ENCODE measurements around the gene ATP5PB. TPM values are rescaled to one million over a fixed set of nuclear protein-coding genes. Genes with fewer than 3 reads are reported as not detected.

The ATP5PB gene
- polyA plus RNA-seq, 1 donor (not counting 4 experiments of a cell fraction or from before 2014, with no cell fraction given) = 539 TPM

DNA sequence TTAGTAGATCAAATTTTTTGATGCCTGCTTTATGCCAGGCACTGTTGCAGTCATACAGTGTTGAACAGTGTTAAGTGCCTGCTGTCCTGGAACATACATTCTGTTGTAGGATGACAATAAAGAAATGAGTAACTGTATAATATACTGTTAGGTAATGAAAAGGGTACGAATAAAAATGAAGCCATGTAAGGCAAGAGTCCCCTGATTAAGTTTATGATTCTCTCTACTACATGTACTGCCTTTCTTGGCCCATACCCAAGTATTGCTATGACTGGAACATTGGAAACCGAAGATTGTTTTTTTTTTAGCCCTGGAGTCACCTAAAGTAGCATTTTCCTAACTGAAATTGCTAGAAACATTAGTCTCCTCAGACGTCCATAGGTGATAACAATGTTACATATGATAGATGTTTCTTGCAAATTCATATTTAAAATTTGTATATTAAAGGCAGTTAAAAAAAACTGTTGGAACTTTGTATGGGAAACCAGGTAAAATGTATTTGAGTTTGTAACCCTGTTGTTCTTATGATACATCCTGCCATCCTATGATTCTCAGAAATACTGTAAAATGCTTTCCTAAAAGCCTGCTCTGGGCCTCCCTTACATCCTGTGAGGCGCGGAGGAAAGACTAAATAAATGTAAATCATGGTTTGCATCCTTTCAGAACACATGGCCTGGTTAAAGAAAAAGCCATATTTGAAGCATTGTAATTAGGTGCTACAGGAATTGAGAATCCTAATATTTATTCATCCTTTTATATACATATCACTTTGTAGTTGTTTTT, 5.8 kb downstream of the ATP5PB start:
- Histone ChIP-seq H3K36me3 (ENCODE audit: control insufficient read depth in 2 of 2, extremely low read depth in 1 of 2, insufficient read depth in 2 of 2, low read length in 2 of 2) (peaks cover 6 to 22% of the 10 kb centered on the region in 2 experiments), H3K4me3 (ENCODE audit: control insufficient read depth in 2 of 3, extremely low read depth in 1 of 3, insufficient read depth in 2 of 3, low read depth in 1 of 3, low read length in 3 of 3) (no peak overlapping the region), H3K4me2 (ENCODE audit: control insufficient read depth, extremely low read depth, insufficient read depth, low read depth, low read length) (no peak overlapping the region), H3K27ac (ENCODE audit: control insufficient read depth, insufficient read depth, low read length) (no peak overlapping the region), H4K20me1 (ENCODE audit: control insufficient read depth, extremely low read depth, insufficient read depth, low read length) (no peaks in the 10 kb centered on the region), H3K9ac (ENCODE audit: control insufficient read depth, extremely low read depth, insufficient read depth, low read length) (no peak overlapping the region), H2AFZ (ENCODE audit: control insufficient read depth, low read length) (no peak overlapping the region), H3K4me1 (ENCODE audit: control insufficient read depth, extremely low read depth, insufficient read depth, low read length) (peaks cover 12% of the 10 kb centered on the region), H3K9me3 (ENCODE audit: control insufficient read depth, low read depth, low read length) (no peaks in the 10 kb centered on the region), H3K79me2 (ENCODE audit: control insufficient read depth, insufficient read depth, low read length) (peaks cover 48% of the 10 kb centered on the region), H3K9me1 (ENCODE audit: control insufficient read depth, extremely low read depth, insufficient read depth, low read length) (no peaks in the 10 kb centered on the region), H3K27me3 (ENCODE audit: control insufficient read depth, extremely low read depth, insufficient read depth, low read length) (no peaks in the 10 kb centered on the region)
- TF ChIP-seq, protein P1, sequence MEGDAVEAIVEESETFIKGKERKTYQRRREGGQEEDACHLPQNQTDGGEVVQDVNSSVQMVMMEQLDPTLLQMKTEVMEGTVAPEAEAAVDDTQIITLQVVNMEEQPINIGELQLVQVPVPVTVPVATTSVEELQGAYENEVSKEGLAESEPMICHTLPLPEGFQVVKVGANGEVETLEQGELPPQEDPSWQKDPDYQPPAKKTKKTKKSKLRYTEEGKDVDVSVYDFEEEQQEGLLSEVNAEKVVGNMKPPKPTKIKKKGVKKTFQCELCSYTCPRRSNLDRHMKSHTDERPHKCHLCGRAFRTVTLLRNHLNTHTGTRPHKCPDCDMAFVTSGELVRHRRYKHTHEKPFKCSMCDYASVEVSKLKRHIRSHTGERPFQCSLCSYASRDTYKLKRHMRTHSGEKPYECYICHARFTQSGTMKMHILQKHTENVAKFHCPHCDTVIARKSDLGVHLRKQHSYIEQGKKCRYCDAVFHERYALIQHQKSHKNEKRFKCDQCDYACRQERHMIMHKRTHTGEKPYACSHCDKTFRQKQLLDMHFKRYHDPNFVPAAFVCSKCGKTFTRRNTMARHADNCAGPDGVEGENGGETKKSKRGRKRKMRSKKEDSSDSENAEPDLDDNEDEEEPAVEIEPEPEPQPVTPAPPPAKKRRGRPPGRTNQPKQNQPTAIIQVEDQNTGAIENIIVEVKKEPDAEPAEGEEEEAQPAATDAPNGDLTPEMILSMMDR (optimal IDR thresholded peaks at IDR 0.05 in 1 of 3, IDR thresholded peaks at IDR 0.05 in 1 of 3, conservative IDR thresholded peaks at IDR 0.05 in 1 of 3; ENCODE audit: extremely low read depth in 1 of 3, insufficient read depth in 2 of 3, low read length in 3 of 3) = no peak
- TF ChIP-seq EZH2 (IDR thresholded peaks at IDR 0.05; ENCODE audit: low read length) = no peak
- DNase-seq (ENCODE audit: low read depth, low spot score) = no peak
- no peak for FAIRE-seq
- dilution Hi-C loops (cut with MboI; ENCODE audit: extremely low pct_ligation_motif_present, low sequenced_read_pairs) = no loop called here

DNA sequence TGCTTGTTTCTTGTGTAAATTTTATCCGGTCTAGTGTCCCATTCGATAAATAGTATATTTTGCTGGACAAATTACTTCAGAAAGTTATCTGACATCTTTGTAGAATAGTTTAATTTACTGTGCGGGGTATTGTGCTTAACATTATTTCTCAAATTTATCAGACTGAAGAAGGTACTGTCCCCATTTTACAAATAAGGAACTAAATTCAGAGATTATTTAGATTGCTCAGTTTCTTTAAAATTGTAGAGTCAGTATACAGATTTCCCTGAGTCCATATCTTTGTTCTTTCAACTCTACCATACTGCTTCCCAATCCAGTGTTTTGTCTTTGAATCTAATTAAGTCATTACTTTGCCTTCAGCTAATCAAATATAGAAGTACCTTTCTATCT, 6.4 kb downstream of the ATP5PB start:
- H3K9me1 ChIP-seq (ENCODE audit: control insufficient read depth, extremely low read depth, insufficient read depth, low read length) = no peaks in the 10 kb centered on the region
- DNase-seq (ENCODE audit: low read depth, low spot score) = no peak
- peaks cover 6 to 22% of the 10 kb centered on the region in 2 experiments for H3K36me3 ChIP-seq (ENCODE audit: control insufficient read depth in 2 of 2, extremely low read depth in 1 of 2, insufficient read depth in 2 of 2, low read length in 2 of 2)
- no peak overlapping the region for H3K27ac ChIP-seq (ENCODE audit: control insufficient read depth, insufficient read depth, low read length)
- no peak overlapping the region for H3K9ac ChIP-seq (ENCODE audit: control insufficient read depth, extremely low read depth, insufficient read depth, low read length)
- no peaks in the 10 kb centered on the region for H3K9me3 ChIP-seq (ENCODE audit: control insufficient read depth, low read depth, low read length)
- H3K27me3 ChIP-seq (ENCODE audit: control insufficient read depth, extremely low read depth, insufficient read depth, low read length) = no peaks in the 10 kb centered on the region
- dilution Hi-C loops (cut with MboI; ENCODE audit: extremely low pct_ligation_motif_present, low sequenced_read_pairs) = no loop called here
- no peaks in the 10 kb centered on the region for H4K20me1 ChIP-seq (ENCODE audit: control insufficient read depth, extremely low read depth, insufficient read depth, low read length)
- peaks cover 42% of the 10 kb centered on the region for H3K79me2 ChIP-seq (ENCODE audit: control insufficient read depth, insufficient read depth, low read length)
- H2AFZ ChIP-seq (ENCODE audit: control insufficient read depth, low read length) = no peak overlapping the region
- TF ChIP-seq, protein P1 (optimal IDR thresholded peaks at IDR 0.05 in 1 of 3, IDR thresholded peaks at IDR 0.05 in 1 of 3, conservative IDR thresholded peaks at IDR 0.05 in 1 of 3; ENCODE audit: extremely low read depth in 1 of 3, insufficient read depth in 2 of 3, low read length in 3 of 3) = no peak
- no peak for TF ChIP-seq EZH2 (IDR thresholded peaks at IDR 0.05; ENCODE audit: low read length)
- no peak overlapping the region for H3K4me3 ChIP-seq (ENCODE audit: control insufficient read depth in 2 of 3, extremely low read depth in 1 of 3, insufficient read depth in 2 of 3, low read depth in 1 of 3, low read length in 3 of 3)
- peaks cover 7% of the 10 kb centered on the region for H3K4me1 ChIP-seq (ENCODE audit: control insufficient read depth, extremely low read depth, insufficient read depth, low read length)
- no peak overlapping the region for H3K4me2 ChIP-seq (ENCODE audit: control insufficient read depth, extremely low read depth, insufficient read depth, low read depth, low read length)
- no peak for FAIRE-seq
